SH-SY5Y (cell line): ENCODE results near the gene RFNG.

Experiments used
- GATA2 ChIP-seq: IDR thresholded peaks from 2 replicates; pipeline ENCODE4 v1.6.1; 2011; ENCODE audit warnings: mild to moderate bottlenecking, low read depth, low read length
- GATA3 ChIP-seq: IDR thresholded peaks from 2 replicates; pipeline ENCODE4 v1.6.1; 2011; ENCODE audit warnings: low read depth, mild to moderate bottlenecking, low read length, moderate library complexity

GRCh38 chr17:81999976-82000802 lies 51.4 kb downstream of the RFNG start:
- TF ChIP-seq GATA2: no peak
- TF ChIP-seq GATA3: no peak
